ENCODE measurements around the gene HADHA. TPM values are rescaled to one million over a fixed set of nuclear protein-coding genes. Genes with fewer than 3 reads are reported as not detected.

HADHA gene
- total and polyA plus RNA-seq, 8 donors = 53.2 to 144 (median 90.1) TPM

- 56 to 78% (median 68%) methylated on average over 2 of the region's 2 CpGs for WGBS, 5 donors
- DNase-seq = no peak
- H3K36me3 ChIP-seq = peaks cover 21 to 91% (median 86%) of the 10 kb centered on the region in 4 donors
- no peak overlapping the region for H3K4me3 ChIP-seq
- H3K9me3 ChIP-seq = no peaks in the 10 kb centered on the region
- H3K27ac ChIP-seq = no peak overlapping the region
- intact Hi-C loops (cut with DNase I; ENCODE audit: low total_unique reads) = no loop called here
- H3K4me1 ChIP-seq = no peaks in the 10 kb centered on the region
- no peaks in the 10 kb centered on the region for H3K27me3 ChIP-seq
- TF ChIP-seq POLR2A (IDR thresholded peaks at IDR 0.05) (no peak), POLR2AphosphoS5 (IDR thresholded peaks at IDR 0.05) (no peak), CTCF (IDR thresholded peaks at IDR 0.05) (no peak), EP300 (IDR thresholded peaks at IDR 0.05) (no peak)
Observed at GRCh38 chr2:26224095-26224494, 20.3 kb downstream of the HADHA start.

- TF ChIP-seq EP300 (IDR thresholded peaks at IDR 0.05) = no peak
- TF ChIP-seq CTCF (IDR thresholded peaks at IDR 0.05) = no peak
- TF ChIP-seq POLR2AphosphoS5 (IDR thresholded peaks at IDR 0.05) = no peak
- no peak for TF ChIP-seq POLR2A (IDR thresholded peaks at IDR 0.05)
- no peak overlapping the region for H3K27ac ChIP-seq
- peaks cover 10 to 91% (median 84%) of the 10 kb centered on the region in 4 donors for H3K36me3 ChIP-seq
- DNase-seq = no peak
- WGBS, 5 donors = 88 to 100% (median 97%) methylated on average over 1 of the region's 1 CpG
- H3K4me3 ChIP-seq = no peak overlapping the region
- no peaks in the 10 kb centered on the region for H3K4me1 ChIP-seq
- no peaks in the 10 kb centered on the region for H3K9me3 ChIP-seq
- intact Hi-C loops (cut with DNase I; ENCODE audit: low total_unique reads) = no loop called here
- H3K27me3 ChIP-seq = no peaks in the 10 kb centered on the region
Observed at GRCh38 chr2:26223018-26223417, 21.4 kb downstream of the HADHA start.

GRCh38 chr2:26217720-26218119, 26.7 kb downstream of the HADHA start:
- no peak overlapping the region for H3K27ac ChIP-seq
- DNase-seq = no peak
- H3K36me3 ChIP-seq = peaks cover 24 to 100% (median 95%) of the 10 kb centered on the region in 4 donors
- TF ChIP-seq EP300 (IDR thresholded peaks at IDR 0.05) = no peak
- TF ChIP-seq CTCF (IDR thresholded peaks at IDR 0.05) = no peak
- TF ChIP-seq POLR2AphosphoS5 (IDR thresholded peaks at IDR 0.05) = no peak
- no peak for TF ChIP-seq POLR2A (IDR thresholded peaks at IDR 0.05)
- H3K4me1 ChIP-seq = no peaks in the 10 kb centered on the region
- no peaks in the 10 kb centered on the region for H3K27me3 ChIP-seq
- WGBS, 5 donors = 78 to 84% (median 81%) methylated on average over 6 of the region's 6 CpGs
- H3K9me3 ChIP-seq = no peaks in the 10 kb centered on the region
- H3K4me3 ChIP-seq = no peak overlapping the region
- intact Hi-C loops (cut with DNase I; ENCODE audit: low total_unique reads) = no loop called here

GRCh38 chr2:26216587-26216986, 27.8 kb downstream of the HADHA start:
- DNase-seq = no peak
- intact Hi-C loops (cut with DNase I; ENCODE audit: low total_unique reads) = no loop called here
- no peak overlapping the region for H3K27ac ChIP-seq
- no peaks in the 10 kb centered on the region for H3K4me1 ChIP-seq
- H3K9me3 ChIP-seq = no peaks in the 10 kb centered on the region
- H3K4me3 ChIP-seq = no peak overlapping the region
- no peak for TF ChIP-seq POLR2A (IDR thresholded peaks at IDR 0.05)
- TF ChIP-seq EP300 (IDR thresholded peaks at IDR 0.05) = no peak
- TF ChIP-seq CTCF (IDR thresholded peaks at IDR 0.05) = no peak
- no peak for TF ChIP-seq POLR2AphosphoS5 (IDR thresholded peaks at IDR 0.05)
- peaks cover 28 to 100% (median 95%) of the 10 kb centered on the region in 4 donors for H3K36me3 ChIP-seq
- 94 to 97% (median 97%) methylated on average over 4 of the region's 4 CpGs for WGBS, 5 donors
- no peaks in the 10 kb centered on the region for H3K27me3 ChIP-seq

Data from stomach (tissue), 9 donors.